ENCODE results near the gene DNM3.
"Not testable (repeated sequence)": the region's sequence is repeated elsewhere in the genome, so short reads cannot be mapped to it uniquely, and the experiment has no call there.

DNA sequence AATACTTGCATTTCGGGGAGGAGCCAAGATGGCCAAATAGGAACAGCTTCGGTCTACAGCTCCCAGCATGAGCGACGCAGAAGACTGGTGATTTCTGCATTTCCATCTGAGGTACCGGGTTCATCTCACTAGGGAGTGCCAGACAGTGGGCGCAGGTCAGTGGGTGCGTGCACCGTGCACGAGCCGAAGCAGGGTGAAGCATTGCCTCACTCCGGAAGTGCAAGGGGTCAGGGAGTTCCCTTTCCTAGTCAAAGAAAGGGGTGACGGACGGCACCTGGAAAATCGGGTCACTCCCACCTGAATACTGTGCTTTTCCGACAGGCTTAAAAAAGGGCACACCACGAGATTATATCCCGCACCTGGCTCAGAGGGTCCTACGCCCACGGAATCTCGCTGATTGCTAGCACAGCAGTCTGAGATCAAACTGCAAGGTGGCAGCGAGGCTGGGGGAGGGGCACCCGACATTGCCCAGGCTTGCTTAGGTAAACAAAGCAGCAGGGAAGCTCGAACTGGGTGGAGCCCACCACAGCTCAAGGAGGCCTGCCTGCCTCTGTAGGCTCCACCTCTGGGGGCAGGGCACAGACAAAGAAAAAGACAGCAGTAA is 214.6 kb downstream of the DNM3 start:
- TF ChIP-seq, protein P1, sequence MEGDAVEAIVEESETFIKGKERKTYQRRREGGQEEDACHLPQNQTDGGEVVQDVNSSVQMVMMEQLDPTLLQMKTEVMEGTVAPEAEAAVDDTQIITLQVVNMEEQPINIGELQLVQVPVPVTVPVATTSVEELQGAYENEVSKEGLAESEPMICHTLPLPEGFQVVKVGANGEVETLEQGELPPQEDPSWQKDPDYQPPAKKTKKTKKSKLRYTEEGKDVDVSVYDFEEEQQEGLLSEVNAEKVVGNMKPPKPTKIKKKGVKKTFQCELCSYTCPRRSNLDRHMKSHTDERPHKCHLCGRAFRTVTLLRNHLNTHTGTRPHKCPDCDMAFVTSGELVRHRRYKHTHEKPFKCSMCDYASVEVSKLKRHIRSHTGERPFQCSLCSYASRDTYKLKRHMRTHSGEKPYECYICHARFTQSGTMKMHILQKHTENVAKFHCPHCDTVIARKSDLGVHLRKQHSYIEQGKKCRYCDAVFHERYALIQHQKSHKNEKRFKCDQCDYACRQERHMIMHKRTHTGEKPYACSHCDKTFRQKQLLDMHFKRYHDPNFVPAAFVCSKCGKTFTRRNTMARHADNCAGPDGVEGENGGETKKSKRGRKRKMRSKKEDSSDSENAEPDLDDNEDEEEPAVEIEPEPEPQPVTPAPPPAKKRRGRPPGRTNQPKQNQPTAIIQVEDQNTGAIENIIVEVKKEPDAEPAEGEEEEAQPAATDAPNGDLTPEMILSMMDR (IDR thresholded peaks at IDR 0.05): not testable (repeated sequence)
- TF ChIP-seq POLR2AphosphoS5 (IDR thresholded peaks at IDR 0.05): not testable (repeated sequence)
